IMR-90 (cell line): ENCODE data around the gene OTP. TPM values are rescaled to one million over a fixed set of nuclear protein-coding genes. Genes with fewer than 3 reads are reported as not detected.

Source experiments
- ATAC-seq: fragments of 200-7000 bp; cut with Tn5 transposase; 2 replicates; pipeline ENCODE4 v1.9.1; 2020; ENCODE audit warnings: low read depth, mild to moderate bottlenecking, moderate library complexity
- BruUV-seq: library from RNA; stranded (reverse); fragments of 400-500 nt; replicated peaks from 2 replicates; lab custom pipeline; 2021; lab: Mats Ljungman, UMichigan
- CTCF ChIA-PET: fragments of 300-600 bp; formaldehyde crosslinking; extraction: SDS; loops from one replicate; lab custom pipeline; 2021; ENCODE audit warnings: antibody characterized with exemption; lab: Yijun Ruan, JAX
- POLR2A ChIA-PET: fragments of 300-600 bp; sonication (Branson Sonifier 250); formaldehyde crosslinking; loops from one replicate; lab custom pipeline; 2022; ENCODE audit warnings: antibody characterized with exemption; ENCODE audit not compliant: unreplicated experiment; lab: Charles Lee
- DNase-seq: peaks from one replicate; pipeline ENCODE4 v3.0.0; 2013
- H2AFZ ChIP-seq: replicated peaks from 2 replicates; pipeline ENCODE3; 2013; ENCODE audit warnings: low read length, mild to moderate bottlenecking; ENCODE audit not compliant: poor library complexity
- H2AK5ac ChIP-seq: 2 replicates; pipeline ENCODE4 v1.6.1; 2013; ENCODE audit warnings: low read depth, low read length, inconsistent platforms
- H2AK9ac ChIP-seq: replicated peaks from 2 replicates; pipeline ENCODE3; 2013; ENCODE audit warnings: mild to moderate bottlenecking, low read depth, low read length, moderate library complexity; ENCODE audit not compliant: poor library complexity
- H2BK120ac ChIP-seq: 2 replicates; pipeline ENCODE4 v1.6.1; 2013; ENCODE audit warnings: low read depth, low read length, inconsistent platforms
- H2BK15ac ChIP-seq: 3 replicates; pipeline ENCODE4 v1.6.1; 2013; ENCODE audit warnings: low read depth, low read length, inconsistent platforms
- H2BK20ac ChIP-seq: 2 replicates; pipeline ENCODE4 v1.6.1; 2013; ENCODE audit warnings: low read depth, mild to moderate bottlenecking, inconsistent platforms, low read length, moderate library complexity
- H2BK5ac ChIP-seq: 2 replicates; pipeline ENCODE4 v1.6.1; 2013; ENCODE audit warnings: mild to moderate bottlenecking, low read depth, low read length, inconsistent platforms; ENCODE audit not compliant: poor library complexity, severe bottlenecking
- H3K14ac ChIP-seq: replicated peaks from 2 replicates; pipeline ENCODE4 v1.6.1; 2013; ENCODE audit warnings: low read depth, low read length, inconsistent platforms
- H3K18ac ChIP-seq: 2 replicates; pipeline ENCODE4 v1.6.1; 2013; ENCODE audit warnings: low read depth, low read length, control low read depth
- H3K23ac ChIP-seq: 2 replicates; pipeline ENCODE4 v1.6.1; 2013; ENCODE audit warnings: low read depth, low read length, inconsistent platforms
- H3K27ac ChIP-seq: 2 replicates; pipeline ENCODE4 v1.5.1; 2013; ENCODE audit warnings: mild to moderate bottlenecking, control low read depth, low read length; ENCODE audit not compliant: insufficient read depth
- H3K27me3 ChIP-seq: 2 replicates; pipeline ENCODE4 v1.6.1; 2013; ENCODE audit warnings: low read length; ENCODE audit not compliant: control insufficient read depth, insufficient read depth
- H3K36me3 ChIP-seq: 2 replicates; pipeline ENCODE4 v1.6.1; 2013; ENCODE audit warnings: low read length, mixed read lengths; ENCODE audit not compliant: control insufficient read depth, insufficient read depth
- H3K4ac ChIP-seq: 2 replicates; pipeline ENCODE4 v1.6.1; 2013; ENCODE audit warnings: low read depth, low read length, inconsistent platforms
- H3K4me1 ChIP-seq: 2 replicates; pipeline ENCODE4 v1.6.1; 2013; ENCODE audit warnings: low read length, mixed read lengths; ENCODE audit not compliant: control insufficient read depth, insufficient read depth
- H3K4me2 ChIP-seq: 2 replicates; pipeline ENCODE4 v1.6.1; 2013; ENCODE audit warnings: low read depth, mild to moderate bottlenecking, control low read depth, low read length, moderate library complexity
- H3K4me3 ChIP-seq: 2 replicates; pipeline ENCODE4 v1.5.1; 2013; ENCODE audit warnings: low read depth, mild to moderate bottlenecking, control low read depth, low read length, moderate library complexity; ENCODE audit not compliant: insufficient read depth
- H3K56ac ChIP-seq: 2 replicates; pipeline ENCODE4 v1.6.1; 2013; ENCODE audit warnings: low read length, inconsistent platforms; ENCODE audit not compliant: insufficient read depth; ENCODE audit errors: extremely low read depth
- H3K79me1 ChIP-seq, 2 experiments: 2 replicates each; pipeline ENCODE4 v1.6.1; 2013; ENCODE audit warnings: low read length in 2 of 2, inconsistent platforms in 1 of 2, low read depth in 1 of 2
- H3K9ac ChIP-seq: 2 replicates; pipeline ENCODE4 v1.6.1; 2013; ENCODE audit warnings: low read depth, low read length, control low read depth
- H3K9me1 ChIP-seq: 2 replicates; pipeline ENCODE4 v1.6.1; 2013; ENCODE audit warnings: low read length, inconsistent platforms; ENCODE audit not compliant: insufficient read depth
- H3K9me3 ChIP-seq: 2 replicates; pipeline ENCODE4 v1.6.1; 2013; ENCODE audit warnings: low read length; ENCODE audit not compliant: control insufficient read depth, insufficient read depth
- H4K20me1 ChIP-seq: 2 replicates; pipeline ENCODE4 v1.6.1; 2013; ENCODE audit warnings: low read length, inconsistent platforms; ENCODE audit not compliant: insufficient read depth
- H4K5ac ChIP-seq: 2 replicates; pipeline ENCODE4 v1.6.1; 2013; ENCODE audit warnings: mild to moderate bottlenecking, low read depth, low read length, control low read depth
- H4K8ac ChIP-seq, 2 experiments: 2 replicates each; pipeline ENCODE4 v1.6.1; 2013; ENCODE audit warnings: low read depth in 2 of 2, low read length in 2 of 2, control low read depth in 1 of 2, inconsistent platforms in 1 of 2
- H4K91ac ChIP-seq: 2 replicates; pipeline ENCODE4 v1.6.1; 2013; ENCODE audit warnings: low read depth, low read length, inconsistent platforms; ENCODE audit not compliant: insufficient read depth
- BHLHE40 ChIP-seq: fragments of 150-350 bp; IDR thresholded peaks from 2 replicates; pipeline ENCODE4 v1.6.1; 2016; ENCODE audit warnings: mild to moderate bottlenecking, low read depth, low read length
- CEBPB ChIP-seq: IDR thresholded peaks from 2 replicates; pipeline ENCODE4 v1.6.1; 2012; ENCODE audit warnings: low read depth, low read length, improper control_type of control experiment
- CHD1 ChIP-seq: IDR thresholded peaks from 2 replicates; pipeline ENCODE4 v1.6.1; 2012; ENCODE audit warnings: low read depth, low read length, improper control_type of control experiment
- ELK1 ChIP-seq: fragments of 150-350 bp; IDR thresholded peaks from 2 replicates; pipeline ENCODE4 v1.6.1; 2016; ENCODE audit warnings: low read depth, mild to moderate bottlenecking, low read length, moderate library complexity, borderline replicate concordance
- FOS ChIP-seq: fragments of 150-350 bp; IDR thresholded peaks from 2 replicates; pipeline ENCODE4 v1.6.1; 2016; ENCODE audit warnings: low read depth, low read length
- MAFK ChIP-seq: IDR thresholded peaks from 2 replicates; pipeline ENCODE4 v1.6.1; 2012; ENCODE audit warnings: low read depth, low read length, improper control_type of control experiment
- MAZ ChIP-seq: IDR thresholded peaks from 2 replicates; pipeline ENCODE4 v1.6.1; 2012; ENCODE audit warnings: low read depth, mild to moderate bottlenecking, low read length, improper control_type of control experiment, moderate library complexity, borderline replicate concordance
- MXI1 ChIP-seq: IDR thresholded peaks from 2 replicates; pipeline ENCODE4 v1.6.1; 2012; ENCODE audit warnings: low read depth, mild to moderate bottlenecking, low read length, moderate library complexity, borderline replicate concordance
- NFE2L2 ChIP-seq: fragments of 150-350 bp; IDR thresholded peaks from 2 replicates; pipeline ENCODE4 v1.6.1; 2016; ENCODE audit warnings: low read depth, mild to moderate bottlenecking, low read length
- POLR2A ChIP-seq: IDR thresholded peaks from 2 replicates; pipeline ENCODE4 v1.6.1; 2012; ENCODE audit warnings: mild to moderate bottlenecking, low read depth, low read length
- RAD21 ChIP-seq: IDR thresholded peaks from 2 replicates; pipeline ENCODE4 v1.6.1; 2012; ENCODE audit warnings: low read length, improper control_type of control experiment
- RCOR1 ChIP-seq: IDR thresholded peaks from 2 replicates; pipeline ENCODE4 v1.6.1; 2012; ENCODE audit warnings: mild to moderate bottlenecking, low read length, improper control_type of control experiment; ENCODE audit not compliant: insufficient replicate concordance
- RFX5 ChIP-seq: IDR thresholded peaks from 2 replicates; pipeline ENCODE4 v1.8.0; 2012; ENCODE audit warnings: low read depth, mild to moderate bottlenecking, low read length, moderate library complexity
- SMC3 ChIP-seq: fragments of 150-350 bp; IDR thresholded peaks from 2 replicates; pipeline ENCODE4 v1.6.1; 2016; ENCODE audit warnings: low read depth, mild to moderate bottlenecking, antibody characterized with exemption, low read length, moderate library complexity
- USF2 ChIP-seq: fragments of 150-350 bp; IDR thresholded peaks from 2 replicates; pipeline ENCODE4 v1.6.1; 2017; ENCODE audit warnings: mild to moderate bottlenecking, antibody characterized with exemption, low read length, low read depth
- WGBS, 2 experiments: methylation state at CpG; one replicate each; pipeline versions ENCODE4 v1.1.5 to v1.1.7; 2013; ENCODE audit warnings: missing lambda C conversion rate in 2 of 2; ENCODE audit not compliant: insufficient read length in 1 of 2; ENCODE audit errors: extremely low coverage in 2 of 2; 5-methylcytosine and 5-hydroxymethylcytosine counted together
- dilution Hi-C: fragments of 300-500 bp; cut with HindIII; formaldehyde crosslinking; loops from one replicate; pipeline ENCODE4 v1.14.3; 2018; ENCODE audit warnings: low sequenced_read_pairs; ENCODE audit not compliant: unreplicated experiment
- in situ Hi-C: fragments of 300-500 bp; cut with MboI; formaldehyde crosslinking; loops from 3 replicates; pipeline ENCODE4 v1.14.3; 2019; ENCODE audit warnings: low sequenced_read_pairs, inconsistent platforms, mixed read lengths
- intact Hi-C: fragments of 100-400 bp; cut with micrococcal nuclease; formaldehyde crosslinking; loops from 2 replicates; pipeline ENCODE4 v1.10.0; 2022
- polyA plus RNA-seq, 3 experiments: library from polyadenylated mRNA; depleted of rRNA; stranded (reverse); fragments of >200 nt; gene quantifications; 2 replicates each; pipeline ENCODE4 v1.2.3, GENCODE V29; 2012; ENCODE audit warnings: low replicate concordance in 1 of 3
- total RNA-seq: library from RNA; depleted of rRNA; stranded (reverse); fragments of >200 nt; gene quantifications from 2 replicates; pipeline ENCODE4 v1.2.3, GENCODE V29; 2012
- TF ChIP-seq, protein P1 (sequence below): conservative IDR thresholded peaks from 2 replicates; pipeline ENCODE4 v1.5.1; 2012; ENCODE audit warnings: mild to moderate bottlenecking, low read depth, low read length, improper control_type of control experiment

OTP gene
- total and polyA plus RNA-seq, 2 of the 4 experiments (the other 2 are of a cell fraction), result not detected

DNA sequence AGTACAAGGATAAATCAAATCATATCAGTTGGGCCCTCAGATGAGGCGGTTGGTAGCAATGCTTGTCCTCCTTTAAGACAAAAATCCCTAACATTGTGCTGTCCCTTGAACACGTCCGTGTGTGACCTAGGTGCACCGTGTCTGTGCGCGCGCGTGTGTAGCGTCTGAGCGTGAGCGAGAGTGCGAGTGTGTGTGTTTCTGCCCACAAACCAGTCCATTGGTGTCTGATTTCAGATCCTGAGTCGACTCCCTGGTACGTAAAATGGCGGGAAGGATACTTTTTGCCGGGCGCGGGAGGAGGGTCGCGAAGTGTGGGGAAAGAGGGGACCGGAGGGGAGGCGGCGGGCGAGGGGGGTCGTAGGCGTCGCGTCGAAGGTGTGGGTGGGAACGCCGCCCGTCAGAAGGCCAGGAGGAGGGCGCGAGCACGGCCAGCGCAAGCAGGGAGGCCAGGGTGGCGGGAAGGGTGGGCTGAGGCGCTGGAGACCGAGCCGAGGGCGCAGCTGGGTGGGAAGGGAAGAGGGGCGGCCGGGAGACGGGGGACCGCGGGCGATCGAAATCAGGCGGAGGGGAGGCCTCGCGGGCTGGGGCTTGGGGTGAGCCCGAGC lies 8.9 kb downstream of the OTP start:
- ChIA-PET CTCF (no interaction called here), POLR2A (no interaction called here)
- Histone ChIP-seq H4K8ac (no peak overlapping the region), H2BK5ac (no peak overlapping the region), H3K9me3 (peaks cover 14% of the 10 kb centered on the region; the same call in 1 of the 2 replicates), H3K79me1 (no peaks in the 10 kb centered on the region), H3K4me2 (peak overlapping the region; percentile 10; the same call in 1 of the 2 replicates), H2AFZ (peak overlapping the region; percentile 55), H3K9ac (no peak overlapping the region), H2AK5ac (no peak overlapping the region), H2AK9ac (no peak overlapping the region), H3K27ac (no peak overlapping the region), H3K36me3 (no peaks in the 10 kb centered on the region), H3K4me3 (peak overlapping the region; percentile 38; the same call in 1 of the 2 replicates), H3K4me1 (peaks cover 6% of the 10 kb centered on the region; the same call in 1 of the 2 replicates), H4K91ac (no peak overlapping the region), H3K56ac (no peak overlapping the region), H3K27me3 (peaks cover 82% of the 10 kb centered on the region), H3K4ac (no peak overlapping the region), H4K20me1 (0 out of 2 replicates have a peak, but pooled peaks cover 5% of the 10 kb centered on the region), H3K9me1 (peaks cover 3% of the 10 kb centered on the region; the same call in 1 of the 2 replicates), H4K5ac (no peak overlapping the region), H2BK120ac (no peak overlapping the region), H2BK15ac (no peak overlapping the region), H3K18ac (no peak overlapping the region), H2BK20ac (no peak overlapping the region), H3K23ac (no peak overlapping the region), H3K14ac (no peak overlapping the region)
- ATAC-seq (no peak), DNase-seq (no peak)
- in situ Hi-C loops (no loop called here), dilution Hi-C loops (no loop called here), intact Hi-C loops (loop anchor here (10.0 kb wide), 1 partner anchor 485 kb away; no protein-coding TSS in a partner anchor)
- 4% methylated on average over 30 of the region's 52 CpGs; no CpG with 5 or more reads in 1 of the 2 experiments for WGBS, 2 experiments
- TF ChIP-seq POLR2A, result no peak
- TF ChIP-seq FOS, result no peak
- no peak for TF ChIP-seq SMC3
- no peak for TF ChIP-seq RFX5
- no peak for TF ChIP-seq USF2
- no peak for TF ChIP-seq CHD1
- TF ChIP-seq BHLHE40, result no peak
- no peak for TF ChIP-seq MAFK
- TF ChIP-seq NFE2L2, result no peak
- TF ChIP-seq RAD21, result no peak
- no peak for TF ChIP-seq RCOR1
- no peak for TF ChIP-seq MXI1
- TF ChIP-seq, protein P1, sequence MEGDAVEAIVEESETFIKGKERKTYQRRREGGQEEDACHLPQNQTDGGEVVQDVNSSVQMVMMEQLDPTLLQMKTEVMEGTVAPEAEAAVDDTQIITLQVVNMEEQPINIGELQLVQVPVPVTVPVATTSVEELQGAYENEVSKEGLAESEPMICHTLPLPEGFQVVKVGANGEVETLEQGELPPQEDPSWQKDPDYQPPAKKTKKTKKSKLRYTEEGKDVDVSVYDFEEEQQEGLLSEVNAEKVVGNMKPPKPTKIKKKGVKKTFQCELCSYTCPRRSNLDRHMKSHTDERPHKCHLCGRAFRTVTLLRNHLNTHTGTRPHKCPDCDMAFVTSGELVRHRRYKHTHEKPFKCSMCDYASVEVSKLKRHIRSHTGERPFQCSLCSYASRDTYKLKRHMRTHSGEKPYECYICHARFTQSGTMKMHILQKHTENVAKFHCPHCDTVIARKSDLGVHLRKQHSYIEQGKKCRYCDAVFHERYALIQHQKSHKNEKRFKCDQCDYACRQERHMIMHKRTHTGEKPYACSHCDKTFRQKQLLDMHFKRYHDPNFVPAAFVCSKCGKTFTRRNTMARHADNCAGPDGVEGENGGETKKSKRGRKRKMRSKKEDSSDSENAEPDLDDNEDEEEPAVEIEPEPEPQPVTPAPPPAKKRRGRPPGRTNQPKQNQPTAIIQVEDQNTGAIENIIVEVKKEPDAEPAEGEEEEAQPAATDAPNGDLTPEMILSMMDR, result no peak
- no peak for TF ChIP-seq MAZ
- no peak for TF ChIP-seq ELK1
- no peak for TF ChIP-seq CEBPB
- no TSS peak for BruUV-seq
